Measurements from ENCODE around the gene ECM2. TPM values are rescaled to one million over a fixed set of nuclear protein-coding genes. Genes with fewer than 3 reads are reported as not detected.

ECM2 gene
- total RNA-seq, 1 experiment from 2014 or later: not detected

- Histone ChIP-seq H3K9me3 (replicated peaks) (no peaks in the 10 kb centered on the region), H3K27me3 (no peaks in the 10 kb centered on the region), H3K4me1 (no peaks in the 10 kb centered on the region), H3K27ac (no peak overlapping the region), H3K36me3 (no peaks in the 10 kb centered on the region), H3K4me3 (no peak overlapping the region)
- no peak for DNase-seq
These were observed 39.2 kb downstream of the ECM2 start for GRCh38 chr9:92496396-92497176.

GRCh38 chr9:92494856-92495255 is 40.9 kb downstream of the ECM2 start:
- Histone ChIP-seq H3K27ac (no peak overlapping the region), H3K4me1 (no peaks in the 10 kb centered on the region), H3K36me3 (no peaks in the 10 kb centered on the region), H3K27me3 (no peaks in the 10 kb centered on the region), H3K9me3 (replicated peaks) (no peaks in the 10 kb centered on the region), H3K4me3 (no peak overlapping the region)
- DNase-seq: no peak

GRCh38 chr9:92493749-92494387 is 41.9 kb downstream of the ECM2 start:
- H3K36me3 ChIP-seq: no peaks in the 10 kb centered on the region
- no peaks in the 10 kb centered on the region for H3K9me3 ChIP-seq (replicated peaks)
- no peak overlapping the region for H3K27ac ChIP-seq
- no peaks in the 10 kb centered on the region for H3K4me1 ChIP-seq
- no peaks in the 10 kb centered on the region for H3K27me3 ChIP-seq
- no peak overlapping the region for H3K4me3 ChIP-seq
- no peak for DNase-seq

- Histone ChIP-seq H3K4me1 (no peaks in the 10 kb centered on the region), H3K36me3 (no peaks in the 10 kb centered on the region), H3K27ac (no peak overlapping the region), H3K27me3 (no peaks in the 10 kb centered on the region), H3K4me3 (no peak overlapping the region), H3K9me3 (replicated peaks) (no peaks in the 10 kb centered on the region)
- no peak for DNase-seq
These were observed 42.9 kb downstream of the ECM2 start for GRCh38 chr9:92492781-92493401.

- no peaks in the 10 kb centered on the region for H3K27me3 ChIP-seq
- H3K4me1 ChIP-seq: no peaks in the 10 kb centered on the region
- H3K4me3 ChIP-seq: no peak overlapping the region
- H3K36me3 ChIP-seq: no peaks in the 10 kb centered on the region
- no peak for DNase-seq
- H3K9me3 ChIP-seq (replicated peaks): no peaks in the 10 kb centered on the region
- no peak overlapping the region for H3K27ac ChIP-seq
These were observed 46.9 kb downstream of the ECM2 start for GRCh38 chr9:92488681-92489550.

GRCh38 chr9:92486371-92486770 is 49.4 kb downstream of the ECM2 start:
- DNase-seq: no peak
- no peaks in the 10 kb centered on the region for H3K27me3 ChIP-seq
- no peaks in the 10 kb centered on the region for H3K36me3 ChIP-seq
- no peak overlapping the region for H3K27ac ChIP-seq
- no peaks in the 10 kb centered on the region for H3K9me3 ChIP-seq (replicated peaks)
- no peaks in the 10 kb centered on the region for H3K4me1 ChIP-seq
- H3K4me3 ChIP-seq: no peak overlapping the region

GRCh38 chr9:92484563-92484962 is 51.2 kb downstream of the ECM2 start:
- no peaks in the 10 kb centered on the region for H3K36me3 ChIP-seq
- no peak overlapping the region for H3K4me3 ChIP-seq
- no peak overlapping the region for H3K27ac ChIP-seq
- DNase-seq: no peak
- no peaks in the 10 kb centered on the region for H3K4me1 ChIP-seq
- H3K9me3 ChIP-seq (replicated peaks): no peaks in the 10 kb centered on the region
- H3K27me3 ChIP-seq: no peaks in the 10 kb centered on the region

GRCh38 chr9:92483627-92484545 is 51.9 kb downstream of the ECM2 start:
- Histone ChIP-seq H3K27ac (no peak overlapping the region), H3K4me1 (no peaks in the 10 kb centered on the region), H3K27me3 (no peaks in the 10 kb centered on the region), H3K9me3 (replicated peaks) (no peaks in the 10 kb centered on the region), H3K36me3 (no peaks in the 10 kb centered on the region), H3K4me3 (no peak overlapping the region)
- DNase-seq: no peak

- Histone ChIP-seq H3K9me3 (replicated peaks) (no peaks in the 10 kb centered on the region), H3K4me1 (no peaks in the 10 kb centered on the region), H3K36me3 (no peaks in the 10 kb centered on the region), H3K27me3 (no peaks in the 10 kb centered on the region), H3K27ac (no peak overlapping the region), H3K4me3 (no peak overlapping the region)
- no peak for DNase-seq
These were observed 53.0 kb downstream of the ECM2 start for GRCh38 chr9:92482805-92483204.

GRCh38 chr9:92482329-92482728 is 53.5 kb downstream of the ECM2 start, which contains the start of gene ASPN:
ASPN (minus strand) TSS chr9:92482506.
- H3K9me3 ChIP-seq (replicated peaks): no peaks in the 10 kb centered on the region
- no peaks in the 10 kb centered on the region for H3K27me3 ChIP-seq
- H3K36me3 ChIP-seq: no peaks in the 10 kb centered on the region
- H3K27ac ChIP-seq: no peak within 1 kb of the TSS
- H3K4me1 ChIP-seq: no peaks in the 10 kb centered on the region
- H3K4me3 ChIP-seq: no peak within 1 kb of the TSS
- no peak for DNase-seq

GRCh38 chr9:92480986-92481633 is 54.7 kb downstream of the ECM2 start:
- Histone ChIP-seq H3K27ac (no peak overlapping the region), H3K4me3 (no peak overlapping the region), H3K36me3 (no peaks in the 10 kb centered on the region), H3K4me1 (no peaks in the 10 kb centered on the region), H3K27me3 (no peaks in the 10 kb centered on the region), H3K9me3 (replicated peaks) (no peaks in the 10 kb centered on the region)
- DNase-seq: no peak

GRCh38 chr9:92480291-92480771 is 55.5 kb downstream of the ECM2 start:
- H3K27me3 ChIP-seq: no peaks in the 10 kb centered on the region
- H3K36me3 ChIP-seq: no peaks in the 10 kb centered on the region
- no peak for DNase-seq
- H3K9me3 ChIP-seq (replicated peaks): no peaks in the 10 kb centered on the region
- no peak overlapping the region for H3K27ac ChIP-seq
- no peaks in the 10 kb centered on the region for H3K4me1 ChIP-seq
- no peak overlapping the region for H3K4me3 ChIP-seq

- Histone ChIP-seq H3K4me1 (no peaks in the 10 kb centered on the region), H3K27ac (no peak overlapping the region), H3K36me3 (no peaks in the 10 kb centered on the region), H3K4me3 (no peak overlapping the region), H3K9me3 (replicated peaks) (no peaks in the 10 kb centered on the region), H3K27me3 (no peaks in the 10 kb centered on the region)
- no peak for DNase-seq
These were observed 56.4 kb downstream of the ECM2 start for GRCh38 chr9:92479346-92479745.
